MCF 10A (cell line): ENCODE measurements around the gene ARHGEF10L. TPM values are rescaled to one million over a fixed set of nuclear protein-coding genes. Genes with fewer than 3 reads are reported as not detected.

ENCODE experiments used
- BruUV-seq: library from RNA; stranded (reverse); fragments of 400-500 nt; replicated peaks from 2 replicates; lab custom pipeline; 2021; lab: Mats Ljungman, UMichigan
- CTCF ChIA-PET: fragments of 300-600 bp; sonication (Branson Sonifier 250); formaldehyde crosslinking; extraction: SDS; loops from one replicate; lab custom pipeline; 2021; ENCODE audit warnings: antibody characterized with exemption, inconsistent platforms; lab: Yijun Ruan, JAX
- POLR2A ChIA-PET: fragments of 300-600, 350-650 bp; sonication (Branson Sonifier 250); formaldehyde crosslinking; extraction: SDS; loops from one replicate; lab custom pipeline; 2020; ENCODE audit warnings: antibody characterized with exemption, inconsistent platforms; lab: Yijun Ruan, JAX
- DNase-seq: peaks from one replicate; pipeline ENCODE4 v3.0.0-alpha.2; 2018; ENCODE audit not compliant: unreplicated experiment
- H3K27ac Mint-ChIP-seq: one replicate; pipeline ENCODE4 v1.8.0; 2022; ENCODE audit warnings: mild to moderate bottlenecking, low read depth, mixed read lengths; ENCODE audit not compliant: unreplicated experiment
- H3K27me3 Mint-ChIP-seq: one replicate; pipeline ENCODE4 v1.8.0; 2022; ENCODE audit warnings: mixed read lengths; ENCODE audit not compliant: insufficient read depth, unreplicated experiment
- H3K36me3 Mint-ChIP-seq: one replicate; pipeline ENCODE4 v1.8.0; 2022; ENCODE audit warnings: mild to moderate bottlenecking, moderate library complexity, mixed read lengths; ENCODE audit not compliant: insufficient read depth, unreplicated experiment
- H3K4me1 Mint-ChIP-seq: one replicate; pipeline ENCODE4 v1.8.0; 2022; ENCODE audit warnings: mixed read lengths; ENCODE audit not compliant: insufficient read depth, unreplicated experiment
- H3K4me3 Mint-ChIP-seq: one replicate; pipeline ENCODE4 v1.8.0; 2022; ENCODE audit warnings: mild to moderate bottlenecking, moderate library complexity, mixed read lengths; ENCODE audit not compliant: unreplicated experiment
- H3K9me3 Mint-ChIP-seq: one replicate; pipeline ENCODE4 v1.8.0; 2022; ENCODE audit warnings: mixed read lengths; ENCODE audit not compliant: unreplicated experiment
- intact Hi-C: fragments of 100-400 bp; cut with micrococcal nuclease; formaldehyde crosslinking; loops from 2 replicates; pipeline ENCODE4 v1.14.1; 2022
- total RNA-seq: library from RNA; stranded (reverse); gene quantifications from 2 replicates; pipeline ENCODE4 v1.2.3, GENCODE V29; 2022
- TF ChIP-seq, protein P1 (sequence below): fragments of 200-600 bp; IDR thresholded peaks from one replicate; pipeline ENCODE4 v1.8.0; 2022; ENCODE audit warnings: antibody characterized with exemption, mild to moderate bottlenecking; ENCODE audit not compliant: unreplicated experiment

The ARHGEF10L gene
- total RNA-seq, 1 experiment from 2014 or later: 5.0 TPM

DNA sequence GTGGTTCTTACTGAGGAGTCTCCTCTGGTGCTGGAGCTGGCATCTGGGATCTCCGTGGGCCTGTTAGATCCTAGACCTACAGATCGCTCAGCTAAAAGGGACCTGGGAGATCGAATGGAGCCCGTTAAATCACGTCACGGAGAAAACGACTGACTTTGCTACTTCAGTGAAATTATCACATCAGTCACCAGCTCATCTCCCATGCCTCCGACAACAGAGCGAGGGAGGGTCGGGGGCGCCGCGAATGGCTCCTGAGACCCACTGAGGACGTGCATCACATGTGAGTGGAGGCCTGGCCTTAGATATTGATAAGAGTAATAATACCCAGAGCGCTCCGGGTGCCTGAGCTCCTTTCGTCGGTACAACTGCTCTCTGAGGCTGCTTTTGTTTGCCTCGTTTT is 160.1 kb downstream of the ARHGEF10L start:
- no peak for DNase-seq
- H3K27ac Mint-ChIP-seq: no peak overlapping the region
- H3K4me1 Mint-ChIP-seq: no peaks in the 10 kb centered on the region
- H3K36me3 Mint-ChIP-seq: no peaks in the 10 kb centered on the region
- TF ChIP-seq, protein P1, sequence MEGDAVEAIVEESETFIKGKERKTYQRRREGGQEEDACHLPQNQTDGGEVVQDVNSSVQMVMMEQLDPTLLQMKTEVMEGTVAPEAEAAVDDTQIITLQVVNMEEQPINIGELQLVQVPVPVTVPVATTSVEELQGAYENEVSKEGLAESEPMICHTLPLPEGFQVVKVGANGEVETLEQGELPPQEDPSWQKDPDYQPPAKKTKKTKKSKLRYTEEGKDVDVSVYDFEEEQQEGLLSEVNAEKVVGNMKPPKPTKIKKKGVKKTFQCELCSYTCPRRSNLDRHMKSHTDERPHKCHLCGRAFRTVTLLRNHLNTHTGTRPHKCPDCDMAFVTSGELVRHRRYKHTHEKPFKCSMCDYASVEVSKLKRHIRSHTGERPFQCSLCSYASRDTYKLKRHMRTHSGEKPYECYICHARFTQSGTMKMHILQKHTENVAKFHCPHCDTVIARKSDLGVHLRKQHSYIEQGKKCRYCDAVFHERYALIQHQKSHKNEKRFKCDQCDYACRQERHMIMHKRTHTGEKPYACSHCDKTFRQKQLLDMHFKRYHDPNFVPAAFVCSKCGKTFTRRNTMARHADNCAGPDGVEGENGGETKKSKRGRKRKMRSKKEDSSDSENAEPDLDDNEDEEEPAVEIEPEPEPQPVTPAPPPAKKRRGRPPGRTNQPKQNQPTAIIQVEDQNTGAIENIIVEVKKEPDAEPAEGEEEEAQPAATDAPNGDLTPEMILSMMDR: no peak
- ChIA-PET CTCF (no interaction called here), POLR2A (no interaction called here)
- no peak overlapping the region for H3K4me3 Mint-ChIP-seq
- BruUV-seq: no TSS peak
- no peaks in the 10 kb centered on the region for H3K9me3 Mint-ChIP-seq
- peaks cover under 1% of the 10 kb centered on the region for H3K27me3 Mint-ChIP-seq
- intact Hi-C loops: no loop called here

- H3K36me3 Mint-ChIP-seq: no peaks in the 10 kb centered on the region
- H3K9me3 Mint-ChIP-seq: no peaks in the 10 kb centered on the region
- no peak for DNase-seq
- H3K4me1 Mint-ChIP-seq: no peaks in the 10 kb centered on the region
- no peak overlapping the region for H3K4me3 Mint-ChIP-seq
- TF ChIP-seq, protein P1: no peak
- no TSS peak for BruUV-seq
- intact Hi-C loops: no loop called here
- H3K27ac Mint-ChIP-seq: no peak overlapping the region
- H3K27me3 Mint-ChIP-seq: peaks cover 10% of the 10 kb centered on the region
- ChIA-PET CTCF (no interaction called here), POLR2A (no interaction called here)
Measured at GRCh38 chr1:17700945-17701810, 161.7 kb downstream of the ARHGEF10L start.

GRCh38 chr1:17704176-17704575 is 164.7 kb downstream of the ARHGEF10L start:
- DNase-seq: no peak
- H3K4me3 Mint-ChIP-seq: no peak overlapping the region
- H3K9me3 Mint-ChIP-seq: no peaks in the 10 kb centered on the region
- H3K27ac Mint-ChIP-seq: no peak overlapping the region
- TF ChIP-seq, protein P1: no peak
- ChIA-PET POLR2A (no interaction called here), CTCF (no interaction called here)
- intact Hi-C loops: no loop called here
- H3K36me3 Mint-ChIP-seq: no peaks in the 10 kb centered on the region
- BruUV-seq: no TSS peak
- H3K27me3 Mint-ChIP-seq: peaks cover 22% of the 10 kb centered on the region
- H3K4me1 Mint-ChIP-seq: no peaks in the 10 kb centered on the region

DNA sequence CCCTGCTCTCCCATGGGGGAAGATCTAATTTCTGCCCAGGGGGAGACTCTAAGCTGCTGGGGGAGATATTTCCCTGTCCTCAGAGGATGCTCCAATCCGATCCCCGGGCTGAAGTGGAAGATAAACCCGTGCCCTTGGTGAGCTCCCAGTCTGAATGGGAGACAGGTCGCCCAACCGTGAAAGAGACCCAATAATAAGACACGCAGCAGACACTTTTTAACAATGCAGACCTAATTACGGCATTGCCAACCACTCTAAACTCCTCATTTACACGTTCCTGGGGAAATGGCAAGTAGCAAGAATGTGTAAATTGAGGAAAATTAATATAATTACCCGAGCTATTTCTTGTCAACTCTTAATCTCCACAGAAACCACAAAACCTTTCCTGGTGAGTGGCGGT is 166.9 kb downstream of the ARHGEF10L start:
- TF ChIP-seq, protein P1: no peak
- Mint-ChIP-seq H3K9me3 (no peaks in the 10 kb centered on the region), H3K27me3 (peaks cover 22% of the 10 kb centered on the region), H3K27ac (no peak overlapping the region), H3K4me1 (no peaks in the 10 kb centered on the region), H3K4me3 (no peak overlapping the region), H3K36me3 (no peaks in the 10 kb centered on the region)
- ChIA-PET CTCF (no interaction called here), POLR2A (no interaction called here)
- intact Hi-C loops: no loop called here
- BruUV-seq: no TSS peak
- no peak for DNase-seq
